Stimulated activated naive B cell treated with anti-CD40 and anti-IgM and Interleukin-4, amounts not matched to agents 10 μg/mL and 1 μg/mL and 100 μg/mL, for 72 hours (primary cell): ENCODE measurements around the gene CCDC188.

Experiments
- ATAC-seq, 2 donors: fragments of 150-1000 bp; cut with Tn5 transposase; replicated peaks; 2 replicates each; pipeline ENCODE4 v1.10.0; 2021; ENCODE audit warnings: moderate library complexity in 1 of 2
- DNase-seq: peaks from one replicate; pipeline ENCODE4 v3.0.0; 2021
- H3K27ac Mint-ChIP-seq: one replicate; pipeline ENCODE4 v1.8.0; 2022; ENCODE audit warnings: mild to moderate bottlenecking, mixed read lengths
- H3K27me3 Mint-ChIP-seq, 2 donors: one replicate each; pipeline ENCODE4 v1.8.0; 2022; ENCODE audit warnings: mixed read lengths in 2 of 2
- H3K36me3 Mint-ChIP-seq, 2 donors: one replicate each; pipeline ENCODE4 v1.8.0; 2022; ENCODE audit warnings: mixed read lengths in 2 of 2, mild to moderate bottlenecking in 1 of 2
- H3K4me1 Mint-ChIP-seq, 2 donors: one replicate each; pipeline ENCODE4 v1.8.0; 2022; ENCODE audit warnings: mixed read lengths in 2 of 2, mild to moderate bottlenecking in 1 of 2
- H3K4me3 Mint-ChIP-seq, 2 donors: one replicate each; pipeline ENCODE4 v1.8.0; 2022; ENCODE audit warnings: mild to moderate bottlenecking in 2 of 2, mixed read lengths in 2 of 2, moderate library complexity in 1 of 2
- H3K9me3 Mint-ChIP-seq, 2 donors: one replicate each; pipeline ENCODE4 v1.8.0; 2022; ENCODE audit warnings: mixed read lengths in 2 of 2, mild to moderate bottlenecking in 1 of 2

CCDC188 gene

DNA sequence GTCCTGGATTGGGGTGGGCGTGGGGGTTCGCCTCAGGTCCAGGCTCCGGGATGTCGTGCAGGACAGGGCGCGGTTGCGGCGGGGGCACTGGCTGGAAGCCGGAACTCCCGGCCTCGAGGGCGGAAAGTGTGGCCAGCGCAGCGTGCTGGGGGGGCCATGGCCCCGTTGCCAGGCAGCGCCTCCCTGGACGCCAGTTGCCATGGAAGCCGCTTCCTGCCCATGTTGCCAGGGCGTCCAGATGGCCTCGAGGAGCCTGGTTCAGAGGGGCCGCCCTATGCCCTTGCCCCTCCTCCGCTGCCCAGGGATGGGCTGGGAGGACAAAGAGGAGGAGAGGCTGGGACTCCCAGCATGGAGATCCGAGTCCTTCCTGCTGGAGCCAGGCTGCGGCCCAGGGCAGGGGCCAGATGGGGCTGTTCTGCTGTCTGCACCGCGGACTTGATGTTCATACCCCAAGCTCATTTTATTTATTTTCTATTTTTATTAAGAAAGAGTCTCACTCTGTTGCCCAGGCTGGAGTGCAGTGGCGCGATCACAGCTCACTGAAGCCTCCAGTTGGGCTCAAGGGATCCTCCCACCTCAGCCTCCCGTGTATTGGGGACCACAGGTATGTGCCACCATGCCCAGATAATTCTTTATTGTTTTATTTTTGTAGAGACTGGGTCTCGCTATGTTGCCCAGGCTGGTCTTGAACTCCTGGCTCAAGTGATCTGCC, 4.6 kb upstream of the CCDC188 start:
- no peaks in the 10 kb centered on the region for H3K36me3 Mint-ChIP-seq
- no peak overlapping the region for H3K27ac Mint-ChIP-seq
- no peaks in the 10 kb centered on the region for H3K9me3 Mint-ChIP-seq
- no peak overlapping the region for H3K4me3 Mint-ChIP-seq
- peaks cover 16 to 45% of the 10 kb centered on the region in 2 donors for H3K27me3 Mint-ChIP-seq
- DNase-seq, result no peak
- ATAC-seq, result no peak
- H3K4me1 Mint-ChIP-seq, result peaks cover 3 to 6% of the 10 kb centered on the region in 2 donors

DNA sequence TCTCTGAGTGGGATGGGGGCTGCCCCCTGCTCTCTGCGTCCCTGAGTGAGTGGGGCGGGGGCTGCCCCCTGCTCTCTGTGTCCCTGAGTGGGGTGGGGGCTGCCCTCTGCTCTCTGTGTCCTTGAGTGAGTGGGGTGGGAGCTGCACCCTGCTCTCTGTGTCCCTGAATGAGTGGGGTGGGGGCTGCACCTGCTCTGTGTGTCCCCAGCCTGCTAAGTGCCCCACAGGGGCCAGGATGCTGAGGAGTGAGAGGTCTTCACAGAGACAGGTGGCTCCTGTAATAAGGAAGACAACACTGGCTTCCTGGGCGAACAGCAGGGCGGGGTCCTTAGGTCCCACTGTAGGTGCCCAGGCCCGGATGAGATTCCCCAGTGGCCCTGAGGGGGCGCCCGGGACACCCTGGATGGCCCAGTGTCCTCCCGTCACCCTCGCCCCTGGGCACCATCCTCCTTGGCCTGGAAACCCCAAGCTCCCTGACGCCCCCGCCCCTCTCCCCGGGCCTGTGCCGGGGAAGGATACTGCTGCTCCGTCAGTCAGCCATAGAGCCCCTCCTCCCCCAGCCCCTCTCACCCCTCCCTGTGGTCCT, 3.8 kb upstream of the CCDC188 start:
- no peak overlapping the region for H3K27ac Mint-ChIP-seq
- peaks cover 16 to 38% of the 10 kb centered on the region in 2 donors for H3K27me3 Mint-ChIP-seq
- H3K4me1 Mint-ChIP-seq, result peaks cover 3 to 6% of the 10 kb centered on the region in 2 donors
- H3K4me3 Mint-ChIP-seq, result no peak overlapping the region
- DNase-seq (no peak), ATAC-seq (no peak)
- no peaks in the 10 kb centered on the region for H3K9me3 Mint-ChIP-seq
- H3K36me3 Mint-ChIP-seq, result no peaks in the 10 kb centered on the region

DNA sequence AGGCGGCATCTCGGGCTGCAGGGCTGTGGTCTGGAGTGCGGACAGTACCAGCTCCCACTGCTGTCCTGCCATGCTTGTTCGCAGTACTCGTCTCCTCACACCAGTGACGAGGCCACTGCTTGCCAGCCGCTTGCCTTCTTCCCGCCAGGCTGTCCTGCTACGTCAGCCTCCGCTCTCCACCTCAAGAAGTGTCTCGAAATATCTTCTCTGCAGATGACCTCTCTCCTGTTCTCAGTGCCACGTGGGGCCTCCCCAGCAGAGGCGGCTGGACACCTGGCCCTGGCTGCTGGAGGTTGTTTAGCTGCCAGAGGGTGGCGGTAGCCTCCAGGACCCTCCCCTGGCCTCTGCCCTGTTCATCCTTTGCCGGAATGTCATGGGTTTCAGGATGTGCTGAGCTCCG, 3.1 kb upstream of the CCDC188 start:
- Mint-ChIP-seq H3K36me3 (no peaks in the 10 kb centered on the region), H3K4me3 (no peak overlapping the region), H3K27ac (no peak overlapping the region), H3K27me3 (peaks cover 12 to 31% of the 10 kb centered on the region in 2 donors), H3K9me3 (no peaks in the 10 kb centered on the region), H3K4me1 (peaks cover 3 to 6% of the 10 kb centered on the region in 2 donors)
- no peak for DNase-seq
- ATAC-seq, result no peak

DNA sequence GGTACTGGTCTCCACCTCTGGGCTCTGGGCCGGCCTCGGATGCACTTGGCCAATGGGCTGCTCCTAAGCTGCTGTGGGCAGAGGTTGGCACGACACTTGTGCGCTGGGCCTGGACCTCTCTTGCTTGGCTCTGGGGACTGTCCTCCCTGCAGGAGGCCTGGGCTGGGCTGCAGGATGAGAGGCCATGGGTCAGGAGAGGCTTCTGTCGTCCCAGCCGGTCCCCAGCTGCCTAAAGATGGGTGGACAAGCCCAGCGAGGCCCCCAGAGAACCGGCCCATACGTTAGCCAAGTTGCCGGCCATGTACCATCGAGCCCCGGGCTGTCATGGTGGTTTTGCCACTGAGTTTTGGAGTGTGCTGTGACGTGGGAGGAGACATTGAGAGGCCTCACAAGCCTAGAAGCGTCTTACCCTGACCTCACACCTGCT, 1.6 kb upstream of the CCDC188 start:
- Mint-ChIP-seq H3K36me3 (no peaks in the 10 kb centered on the region), H3K9me3 (no peaks in the 10 kb centered on the region), H3K27ac (peak overlapping the region; percentile 47), H3K4me1 (peaks cover 3 to 9% of the 10 kb centered on the region in 2 donors), H3K27me3 (peaks cover 8 to 17% of the 10 kb centered on the region in 2 donors), H3K4me3 (no peak overlapping the region)
- ATAC-seq (no peak), DNase-seq (no peak)

DNA sequence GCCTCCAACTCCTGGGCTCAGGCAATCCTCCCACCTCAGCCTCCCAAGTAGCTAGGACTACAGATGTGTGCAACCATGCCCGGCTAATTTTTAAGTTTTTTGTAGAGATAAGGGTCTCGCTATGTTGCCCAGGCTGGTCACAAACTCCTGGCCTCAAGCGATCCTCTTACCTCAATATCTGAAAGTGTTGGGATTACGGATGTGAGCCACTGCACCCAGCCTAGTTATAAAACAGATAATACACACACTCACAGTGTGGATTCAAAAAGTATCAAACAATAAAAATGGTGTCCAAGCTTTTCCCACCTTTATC, 377 bp upstream of the CCDC188 start:
- H3K4me3 Mint-ChIP-seq, result no peak overlapping the region
- no peak overlapping the region for H3K27ac Mint-ChIP-seq

DNA sequence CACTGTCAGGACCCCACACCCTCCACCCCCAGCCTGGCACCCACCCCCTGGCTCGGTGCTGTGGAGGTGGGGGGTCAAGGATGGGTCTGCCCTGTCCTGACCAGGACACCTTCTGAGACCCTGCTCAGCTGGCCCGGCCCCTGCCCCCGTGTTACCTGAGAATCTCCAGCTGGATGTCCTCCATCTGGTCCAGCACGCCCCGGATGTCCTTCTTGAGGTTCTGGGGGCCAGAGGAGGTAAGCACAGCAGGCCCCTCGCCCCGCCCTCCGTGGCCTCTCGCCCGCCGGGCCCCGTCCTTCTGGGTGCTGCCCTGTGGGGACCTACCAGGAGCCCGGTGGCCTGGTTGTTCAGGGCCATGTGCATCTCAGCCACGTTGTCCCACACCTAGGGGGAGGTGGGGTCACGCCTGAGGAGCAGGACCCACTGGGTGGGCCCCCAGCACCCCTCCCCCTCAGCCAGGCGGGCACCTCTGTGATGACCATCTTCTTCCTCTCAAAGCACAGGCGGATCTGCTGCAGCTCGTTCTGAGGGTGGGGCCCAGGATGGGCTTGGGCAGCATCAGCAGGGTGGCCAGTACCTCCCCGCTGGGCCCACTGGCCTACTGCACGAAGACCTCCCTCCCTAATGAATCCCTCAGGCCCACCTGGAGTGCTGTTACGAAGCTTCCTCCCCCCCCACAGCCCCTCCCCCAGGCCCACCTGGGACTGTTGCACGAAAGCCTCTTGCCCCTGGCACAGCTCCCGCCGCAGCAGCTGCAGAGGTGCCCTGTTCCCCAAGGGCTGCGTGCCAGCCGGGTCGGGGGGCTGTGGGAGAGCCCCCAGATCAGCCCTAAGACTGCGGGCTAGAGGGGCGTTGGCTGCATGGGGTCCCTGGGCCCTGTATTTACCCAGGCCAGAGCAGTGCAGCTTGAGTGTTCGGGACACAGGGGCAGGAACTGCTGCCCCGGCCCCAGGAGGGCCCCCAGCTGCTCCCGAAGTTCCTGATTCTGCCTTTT, 1.3 kb downstream of the CCDC188 start:
- Mint-ChIP-seq H3K4me1 (peaks cover 4 to 14% of the 10 kb centered on the region in 2 donors), H3K4me3 (no peak overlapping the region), H3K36me3 (peaks cover 5 to 6% of the 10 kb centered on the region in 2 donors), H3K27me3 (no peaks in the 10 kb centered on the region), H3K9me3 (no peaks in the 10 kb centered on the region), H3K27ac (no peak overlapping the region)
- ATAC-seq (no peak), DNase-seq (no peak)

More for the DNA sequence above, 377 bp upstream of the CCDC188 start:
- DNase-seq, result no peak
- H3K9me3 Mint-ChIP-seq, result no peaks in the 10 kb centered on the region
- H3K36me3 Mint-ChIP-seq, result no peaks in the 10 kb centered on the region
- no peak for ATAC-seq
- H3K4me1 Mint-ChIP-seq, result peaks cover 4 to 13% of the 10 kb centered on the region in 2 donors
- H3K27me3 Mint-ChIP-seq, result peaks cover 2 to 4% of the 10 kb centered on the region in 2 donors

DNA sequence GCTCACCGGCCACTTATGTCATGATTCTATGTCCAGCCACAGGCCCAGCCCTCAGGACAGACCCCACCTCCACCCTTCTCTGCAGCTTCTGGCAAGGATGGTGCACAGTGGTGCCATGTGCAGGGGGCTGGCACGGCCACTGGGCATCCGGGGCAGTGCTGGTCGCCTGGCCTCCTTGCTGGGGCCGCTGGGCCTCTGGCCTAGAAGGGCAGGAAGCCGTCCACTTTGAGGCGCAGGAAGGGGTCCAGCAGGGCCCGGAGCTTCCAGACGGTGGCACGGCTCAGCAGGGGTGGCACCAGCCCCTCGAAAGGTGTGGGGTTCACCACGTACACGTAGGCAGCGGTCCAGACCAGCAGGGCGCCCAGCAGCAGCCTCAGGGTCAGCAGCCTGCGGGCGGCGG, 2.4 kb downstream of the CCDC188 start:
- H3K4me3 Mint-ChIP-seq, result no peak overlapping the region

DNA sequence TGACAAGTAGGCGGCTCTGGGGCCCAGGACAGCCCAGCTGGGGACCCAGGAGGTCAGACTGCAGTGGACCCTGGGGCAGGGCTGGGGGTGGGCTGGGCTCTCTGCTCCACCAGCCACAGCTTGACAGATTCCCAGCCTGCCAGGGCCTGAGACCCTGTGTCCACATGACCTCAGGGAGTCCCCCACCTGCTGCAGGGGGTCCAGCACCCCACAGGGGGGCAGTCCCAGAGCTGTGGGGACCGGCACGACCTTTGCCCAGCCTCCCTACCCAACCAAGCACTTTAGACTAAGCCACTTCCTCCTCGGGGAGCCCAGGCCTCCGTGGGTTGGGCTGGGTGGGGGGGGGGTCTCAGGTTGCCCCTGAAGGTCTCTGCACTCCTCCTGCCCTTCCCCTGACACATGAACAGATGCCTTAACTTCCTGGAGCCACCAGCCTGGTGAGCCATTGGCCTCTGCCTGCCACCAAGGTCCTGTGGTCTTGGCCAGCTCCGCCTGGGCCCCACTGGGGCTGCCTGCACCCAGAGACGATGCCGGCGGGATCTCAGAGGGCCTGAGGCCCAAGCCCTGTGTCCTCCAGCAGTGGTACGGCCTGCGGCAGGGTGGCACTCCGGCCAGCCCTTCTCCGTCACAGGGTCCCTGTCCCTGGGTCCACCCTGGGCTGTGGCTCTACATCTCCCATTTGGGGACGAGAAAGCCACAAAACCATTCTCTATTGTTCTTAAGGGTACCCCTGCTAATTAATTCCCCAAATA, 3.4 kb downstream of the CCDC188 start:
- Mint-ChIP-seq H3K36me3 (peaks cover 8 to 20% of the 10 kb centered on the region in 2 donors), H3K4me3 (peak overlapping the region in 1 of 2 donors; percentile 25), H3K4me1 (peaks cover 4 to 14% of the 10 kb centered on the region in 2 donors), H3K27ac (no peak overlapping the region), H3K9me3 (no peaks in the 10 kb centered on the region), H3K27me3 (no peaks in the 10 kb centered on the region)
- peak; percentile 68 to 77 for ATAC-seq
- no peak for DNase-seq

More for the DNA sequence above, 2.4 kb downstream of the CCDC188 start:
- H3K36me3 Mint-ChIP-seq, result peaks cover 8 to 16% of the 10 kb centered on the region in 2 donors
- ATAC-seq (no peak), DNase-seq (no peak)
- H3K27me3 Mint-ChIP-seq, result no peaks in the 10 kb centered on the region
- H3K4me1 Mint-ChIP-seq, result peaks cover 4 to 14% of the 10 kb centered on the region in 2 donors
- no peak overlapping the region for H3K27ac Mint-ChIP-seq
- no peaks in the 10 kb centered on the region for H3K9me3 Mint-ChIP-seq

DNA sequence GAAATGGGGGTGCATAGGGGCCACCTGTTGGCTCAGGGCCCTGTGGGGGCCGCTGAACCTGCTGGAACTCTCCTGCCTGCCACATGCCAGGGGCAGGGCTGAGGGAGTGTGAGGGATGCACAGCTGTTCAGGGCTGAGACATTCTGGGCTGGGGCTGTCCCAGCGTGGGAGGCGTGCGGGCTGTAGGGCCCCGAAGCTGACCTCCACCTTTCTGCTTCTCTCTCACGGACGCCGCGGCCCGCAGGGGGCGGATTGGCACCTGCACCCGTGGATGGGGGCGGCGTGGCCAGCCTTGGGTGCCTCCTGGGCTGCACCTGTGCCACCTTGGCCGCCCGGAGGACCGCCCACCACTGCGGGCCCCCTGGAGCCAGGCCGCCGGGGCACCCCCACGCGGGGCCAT, 4.1 kb downstream of the CCDC188 start:
- no peaks in the 10 kb centered on the region for H3K27me3 Mint-ChIP-seq

DNA sequence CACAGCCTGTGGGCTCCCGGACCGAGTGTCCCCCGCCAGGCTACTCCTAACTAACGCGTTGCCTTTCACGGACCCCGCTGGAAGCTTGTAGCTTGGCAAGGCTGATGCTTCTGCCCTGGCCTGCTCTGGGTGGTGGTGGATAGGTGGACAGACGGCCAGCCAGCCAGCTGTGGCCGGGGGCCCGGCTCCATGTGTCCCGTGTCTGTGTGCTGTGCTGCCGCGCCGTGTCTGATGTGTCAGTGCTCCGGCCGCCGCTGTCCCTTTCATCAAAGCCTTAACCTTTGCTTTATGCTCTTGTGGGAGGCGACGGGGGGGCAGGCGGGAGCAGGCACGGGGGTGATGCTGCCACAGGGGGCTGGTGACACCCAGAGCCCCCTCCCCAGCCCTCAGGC, 5.0 kb downstream of the CCDC188 start:
- no peak overlapping the region for H3K27ac Mint-ChIP-seq
- H3K36me3 Mint-ChIP-seq, result peaks cover 8 to 20% of the 10 kb centered on the region in 2 donors
- ATAC-seq, result no peak
- no peak for DNase-seq
- H3K4me1 Mint-ChIP-seq, result peaks cover 4 to 14% of the 10 kb centered on the region in 2 donors
- no peaks in the 10 kb centered on the region for H3K9me3 Mint-ChIP-seq
- no peaks in the 10 kb centered on the region for H3K27me3 Mint-ChIP-seq
- no peak overlapping the region for H3K4me3 Mint-ChIP-seq

More for the DNA sequence above, 4.1 kb downstream of the CCDC188 start:
- H3K36me3 Mint-ChIP-seq, result peaks cover 8 to 20% of the 10 kb centered on the region in 2 donors
- no peaks in the 10 kb centered on the region for H3K9me3 Mint-ChIP-seq
- peaks cover 4 to 14% of the 10 kb centered on the region in 2 donors for H3K4me1 Mint-ChIP-seq
- DNase-seq (no peak), ATAC-seq (peak; percentile 66 to 70)
- no peak overlapping the region for H3K4me3 Mint-ChIP-seq
- peak overlapping the region; percentile 47 for H3K27ac Mint-ChIP-seq

DNA sequence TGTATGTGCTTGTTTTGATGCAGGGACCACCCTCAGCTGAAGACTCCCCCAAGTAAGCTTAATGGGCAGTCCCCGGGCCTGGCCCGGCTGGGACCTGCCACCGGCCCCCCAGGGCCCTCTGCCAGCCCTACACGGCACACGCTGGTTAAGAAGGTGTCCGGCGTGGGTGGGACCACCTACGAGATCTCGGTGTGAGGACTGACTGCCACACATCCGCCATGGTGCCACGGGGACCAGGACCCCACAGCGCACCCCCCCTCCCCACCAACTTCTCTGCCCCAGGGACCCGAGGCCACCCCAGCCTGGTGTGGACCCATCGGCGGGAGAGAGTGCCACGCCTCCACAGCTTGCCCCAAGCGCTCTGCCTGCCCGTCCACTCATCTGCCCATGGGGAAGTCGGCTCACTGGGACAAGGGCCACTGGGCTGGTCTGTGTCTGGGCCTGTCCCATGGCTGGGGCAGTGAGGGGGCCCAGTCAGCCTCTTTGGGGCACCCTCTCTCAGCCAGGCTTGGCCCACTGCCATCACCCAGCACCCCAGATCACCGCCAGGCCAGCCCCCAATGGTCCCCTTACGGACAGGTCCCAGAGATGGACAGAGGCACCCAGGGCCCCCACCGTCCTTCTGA, 5.5 kb downstream of the CCDC188 start:
- no peak for ATAC-seq
- H3K27me3 Mint-ChIP-seq, result no peaks in the 10 kb centered on the region
- no peak overlapping the region for H3K27ac Mint-ChIP-seq
- H3K4me3 Mint-ChIP-seq, result no peak overlapping the region
- no peak for DNase-seq
- peaks cover 4 to 14% of the 10 kb centered on the region in 2 donors for H3K4me1 Mint-ChIP-seq
- H3K9me3 Mint-ChIP-seq, result no peaks in the 10 kb centered on the region
- H3K36me3 Mint-ChIP-seq, result peaks cover 11 to 20% of the 10 kb centered on the region in 2 donors

DNA sequence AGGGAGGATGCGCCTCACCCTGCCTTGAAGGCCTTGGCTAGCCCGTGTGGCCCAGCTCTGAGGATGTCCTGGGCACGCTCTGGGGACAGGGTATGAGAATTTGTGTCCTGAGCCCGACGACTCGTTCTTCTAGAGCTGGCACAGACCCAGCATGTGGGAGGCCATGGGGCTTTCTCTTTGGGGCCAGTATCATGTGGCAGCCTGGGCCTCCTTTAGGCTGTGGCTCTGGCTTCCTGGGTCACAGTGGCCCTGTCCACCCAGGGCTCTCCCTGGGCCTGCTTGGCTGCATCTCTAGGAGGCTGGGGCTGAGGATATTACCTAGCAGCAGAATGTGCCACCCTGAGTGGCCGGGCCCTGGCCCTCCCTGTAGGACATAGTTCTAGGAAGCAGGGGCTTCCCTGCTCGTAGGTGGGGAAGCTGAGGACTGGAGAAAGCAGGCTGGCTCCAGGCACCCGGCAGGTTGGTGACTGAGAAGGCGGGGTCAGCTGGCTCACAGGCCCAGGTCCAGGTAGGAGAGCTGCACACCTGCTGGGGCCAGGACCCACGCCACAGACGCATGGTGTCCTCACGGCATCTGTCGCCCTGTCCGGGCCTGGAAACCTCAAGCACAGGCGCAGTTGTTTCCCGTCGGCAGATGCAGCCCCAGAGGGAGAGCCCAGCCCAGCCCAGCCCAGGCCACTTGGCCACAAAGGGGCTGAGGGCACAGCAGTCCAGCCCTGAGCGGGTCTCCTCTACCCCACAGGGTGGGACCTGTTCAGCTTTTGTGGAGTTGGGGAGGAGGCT, 6.8 kb downstream of the CCDC188 start:
- H3K27me3 Mint-ChIP-seq, result no peaks in the 10 kb centered on the region
- no peaks in the 10 kb centered on the region for H3K9me3 Mint-ChIP-seq
- DNase-seq, result no peak
- H3K36me3 Mint-ChIP-seq, result peaks cover 14 to 28% of the 10 kb centered on the region in 2 donors
- H3K4me1 Mint-ChIP-seq, result peaks cover 5 to 14% of the 10 kb centered on the region in 2 donors
- no peak overlapping the region for H3K4me3 Mint-ChIP-seq
- H3K27ac Mint-ChIP-seq, result no peak overlapping the region
- no peak for ATAC-seq
